ENCODE results near the gene GJC2.

Gene GJC2

GRCh38 chr1:228146417-228147150 lies 3.1 kb upstream of the GJC2 start:
- no peak for DNase-seq

GRCh38 chr1:228147151-228147693 lies 2.5 kb upstream of the GJC2 start:
- no peak for DNase-seq

- DNase-seq = no peak
Measured at GRCh38 chr1:228147768-228148167, 2.0 kb upstream of the GJC2 start.

- DNase-seq = no peak
Measured at GRCh38 chr1:228148196-228148861, 1.4 kb upstream of the GJC2 start.

GRCh38 chr1:228148935-228149405 lies 760 bp upstream of the GJC2 start:
- DNase-seq = no peak

- no peak for DNase-seq
Measured at GRCh38 chr1:228150120-228150460, 360 bp downstream of the GJC2 start.

- DNase-seq = no peak
Measured at GRCh38 chr1:228150461-228151179, 890 bp downstream of the GJC2 start.

GRCh38 chr1:228151180-228151925 lies 1.6 kb downstream of the GJC2 start:
- no peak for DNase-seq

- no peak for DNase-seq
Measured at GRCh38 chr1:228152097-228152917, 2.6 kb downstream of the GJC2 start.

- no peak for DNase-seq
Measured at GRCh38 chr1:228152918-228153258, 3.2 kb downstream of the GJC2 start.

GRCh38 chr1:228154021-228154669 lies 4.4 kb downstream of the GJC2 start:
- DNase-seq = no peak

- DNase-seq = no peak
Measured at GRCh38 chr1:228154670-228155571, 5.2 kb downstream of the GJC2 start.

- DNase-seq = no peak
Measured at GRCh38 chr1:228155596-228156514, 6.1 kb downstream of the GJC2 start.

GRCh38 chr1:228156515-228156881 lies 6.8 kb downstream of the GJC2 start:
- DNase-seq = no peak

- no peak for DNase-seq
Measured at GRCh38 chr1:228156941-228157728, 7.4 kb downstream of the GJC2 start.

GRCh38 chr1:228157729-228158126 lies 8.0 kb downstream of the GJC2 start:
- DNase-seq = no peak

- DNase-seq = no peak
Measured at GRCh38 chr1:228158151-228159007, 8.6 kb downstream of the GJC2 start.

Data from NCI-H2107 (cell line).